Measurements from ENCODE around the gene TTC7B.

The TTC7B gene

GRCh38 chr14:90777358-90777757, 38.9 kb downstream of the TTC7B start:
- no peak for DNase-seq

DNA sequence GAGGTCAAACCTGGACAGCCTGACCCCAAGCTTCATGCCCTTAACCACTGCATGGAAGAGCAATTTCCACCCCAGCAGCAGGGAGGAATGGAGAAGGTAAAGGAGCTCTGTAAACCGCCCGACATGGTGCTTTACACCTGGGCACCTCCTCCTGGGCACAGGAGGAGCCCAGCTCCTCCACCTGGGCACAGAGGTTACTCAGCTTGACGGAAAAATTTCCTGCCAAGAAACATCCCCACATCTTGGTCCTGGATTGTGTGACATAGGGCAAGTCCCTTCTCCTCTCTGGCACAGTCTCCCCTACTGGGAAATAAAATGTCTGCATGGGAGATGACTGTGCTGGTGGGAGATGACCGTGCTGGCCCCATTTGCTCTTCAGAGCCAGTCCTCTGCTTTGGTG, 40.8 kb downstream of the TTC7B start:
- DNase-seq, result no peak

GRCh38 chr14:90774316-90774715, 41.9 kb downstream of the TTC7B start:
- no peak for DNase-seq

GRCh38 chr14:90773705-90774104, 42.5 kb downstream of the TTC7B start:
- no peak for DNase-seq

DNA sequence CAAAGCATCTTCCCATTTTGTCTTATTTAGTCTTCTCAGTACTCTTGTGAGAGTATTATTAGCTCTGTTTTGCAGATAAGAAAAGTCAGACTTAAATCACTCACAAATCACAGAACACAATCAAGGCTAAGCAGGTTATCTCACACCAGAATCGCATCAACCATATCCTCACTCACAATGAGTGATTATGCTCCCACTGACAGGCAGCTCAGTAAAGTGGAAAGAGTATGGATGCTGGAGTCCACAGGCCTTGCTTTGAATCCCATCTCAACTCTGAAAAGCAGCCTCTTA, 43.1 kb downstream of the TTC7B start:
- DNase-seq, result no peak

- no peak for DNase-seq
Measured at GRCh38 chr14:90767899-90768298, 48.3 kb downstream of the TTC7B start.

- DNase-seq, result no peak
Measured at GRCh38 chr14:90760591-90761316, 55.5 kb downstream of the TTC7B start.

DNA sequence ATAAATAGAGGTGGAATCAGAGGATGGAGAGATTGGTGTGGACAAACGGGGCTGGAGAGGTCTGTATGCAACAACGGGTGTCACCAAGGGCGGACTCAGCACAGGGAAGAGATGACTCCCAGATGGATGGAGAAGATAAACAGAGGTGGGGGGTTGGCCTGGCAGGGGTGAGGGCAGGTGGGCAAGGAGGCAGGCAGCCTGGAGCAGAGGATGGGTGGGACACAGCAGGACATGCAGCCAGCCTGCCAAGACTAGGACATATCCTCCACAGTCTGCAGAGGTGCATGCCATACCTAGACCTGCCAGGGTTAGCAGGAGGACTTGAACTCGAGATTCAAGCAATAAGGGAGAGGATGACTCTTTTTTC, 56.2 kb downstream of the TTC7B start:
- no peak for DNase-seq

DNA sequence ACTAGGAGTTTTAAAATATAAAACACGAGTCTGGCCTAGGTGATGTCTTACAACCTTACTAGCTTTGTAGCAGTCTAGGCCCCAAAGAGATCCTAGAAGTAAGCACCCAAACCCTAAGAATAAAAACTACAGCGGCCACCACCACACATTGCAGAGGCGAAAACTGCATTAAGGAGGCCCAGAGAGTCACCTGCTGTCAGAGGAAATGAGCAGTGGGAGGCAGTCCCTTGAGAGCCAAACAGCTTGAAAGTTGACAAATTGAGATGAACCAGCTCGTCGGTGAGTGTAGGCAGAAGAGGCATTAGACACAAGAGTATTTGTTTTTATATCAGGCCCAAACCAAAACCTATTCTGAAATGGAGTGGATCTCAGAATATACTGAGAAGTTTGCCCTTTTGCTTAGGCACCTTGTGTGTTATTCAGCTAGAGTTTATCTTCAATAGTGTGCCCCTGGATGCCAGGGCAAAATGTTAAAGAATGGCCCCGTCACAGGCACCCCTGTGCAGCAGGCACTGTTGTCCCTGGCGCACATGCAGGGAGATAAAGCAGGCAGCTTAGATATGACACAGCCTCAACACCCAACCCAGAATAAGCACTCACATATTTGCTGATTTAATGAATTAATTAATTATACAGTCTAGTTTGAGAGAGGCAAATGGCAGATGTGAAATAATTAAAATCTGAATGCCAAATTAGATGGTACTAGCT, 56.7 kb downstream of the TTC7B start:
- DNase-seq, result peak in 2 of 56 donors; percentile 31 to 37

GRCh38 chr14:90758959-90759358, 57.3 kb downstream of the TTC7B start:
- DNase-seq, result peak in 29 of 56 donors; percentile 6 to 71 (median 37)

GRCh38 chr14:90758028-90758889, 58.0 kb downstream of the TTC7B start:
- peak in 55 of 56 donors; percentile 40 to 93 (median 82) for DNase-seq

- peak in 40 of 56 donors; percentile 10 to 80 (median 51) for DNase-seq
Measured at GRCh38 chr14:90757452-90757851, 58.8 kb downstream of the TTC7B start.

- DNase-seq, result peak in 13 of 56 donors; percentile 8 to 51 (median 35)
Measured at GRCh38 chr14:90756755-90757345, 59.4 kb downstream of the TTC7B start.

DNA sequence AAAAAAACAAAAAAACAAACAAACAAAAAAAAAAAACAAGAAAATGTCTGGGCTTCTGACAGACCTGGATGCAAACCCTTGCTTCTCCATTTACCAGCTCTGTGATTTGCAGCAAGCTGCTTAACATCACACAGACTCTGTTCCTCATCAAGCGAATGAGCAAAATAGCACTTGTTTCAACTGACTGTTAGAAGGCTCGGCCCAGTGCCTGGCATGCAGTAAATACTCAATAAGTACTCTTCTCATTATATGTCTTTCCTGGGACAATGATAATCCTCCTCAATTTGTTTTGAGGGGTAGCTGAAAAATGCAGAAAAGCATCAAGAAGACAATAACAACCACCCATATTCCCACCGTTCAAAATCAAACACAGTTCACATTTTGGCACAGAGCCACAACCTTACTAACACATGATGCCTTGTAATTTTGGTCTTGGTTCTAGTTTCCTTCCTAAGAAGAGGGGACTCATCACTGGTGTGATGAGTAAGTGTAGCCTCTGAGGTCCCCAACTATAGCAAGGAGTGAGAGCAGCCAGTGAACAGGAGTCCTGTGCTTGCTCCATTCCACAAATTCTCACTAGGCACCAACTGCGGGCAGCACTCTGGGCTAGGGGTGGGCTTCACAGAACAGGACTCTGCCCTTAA, 60.4 kb downstream of the TTC7B start:
- peak in 1 of 56 donors; percentile 36 for DNase-seq

DNA sequence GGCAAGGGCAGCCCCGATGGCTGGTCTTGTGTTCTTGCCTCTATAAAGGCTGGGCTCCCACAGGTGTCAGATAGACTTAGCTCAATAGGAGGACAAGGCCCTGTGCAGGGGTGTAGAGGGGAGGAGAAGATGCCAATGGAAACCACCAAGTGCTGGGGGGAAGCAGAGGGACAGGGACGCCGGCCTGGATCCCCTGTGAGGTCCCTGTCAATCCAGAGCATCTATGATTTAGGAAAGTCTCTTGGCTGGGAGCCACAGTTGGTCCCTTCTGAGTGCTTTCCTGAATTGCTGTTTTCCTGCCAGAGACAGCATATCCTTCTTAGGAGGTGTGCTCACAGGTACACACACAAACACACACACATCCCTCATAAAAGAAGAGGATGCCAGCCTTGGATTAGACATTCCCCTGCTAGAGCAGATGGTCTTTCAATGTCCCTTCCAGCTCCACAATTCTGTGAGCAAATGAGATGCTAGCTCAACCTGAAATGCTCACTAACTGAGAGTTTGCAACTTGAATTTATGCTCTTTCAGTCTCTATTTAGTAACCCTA, 62.7 kb downstream of the TTC7B start:
- no peak for DNase-seq

GRCh38 chr14:90750701-90751100, 65.5 kb downstream of the TTC7B start:
- DNase-seq, result no peak

DNA sequence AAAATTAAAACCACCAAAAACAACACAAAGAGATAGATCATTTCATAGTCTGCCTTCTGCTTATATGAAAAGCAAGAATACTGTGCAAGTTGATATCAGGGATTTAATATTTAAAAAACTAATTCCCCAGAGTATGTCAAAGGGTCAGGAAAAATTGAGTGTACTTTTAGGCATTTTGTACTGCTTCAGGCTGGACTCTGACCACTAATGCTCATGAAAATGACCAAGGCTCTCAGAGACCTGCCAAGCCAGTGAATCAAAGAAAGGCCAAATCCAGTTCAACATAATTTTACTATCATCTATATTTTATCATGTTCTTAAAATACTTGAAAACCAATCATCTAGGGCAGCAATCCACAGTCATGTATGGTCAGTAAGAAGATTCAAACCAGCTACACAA, 66.0 kb downstream of the TTC7B start:
- DNase-seq, result no peak

DNA sequence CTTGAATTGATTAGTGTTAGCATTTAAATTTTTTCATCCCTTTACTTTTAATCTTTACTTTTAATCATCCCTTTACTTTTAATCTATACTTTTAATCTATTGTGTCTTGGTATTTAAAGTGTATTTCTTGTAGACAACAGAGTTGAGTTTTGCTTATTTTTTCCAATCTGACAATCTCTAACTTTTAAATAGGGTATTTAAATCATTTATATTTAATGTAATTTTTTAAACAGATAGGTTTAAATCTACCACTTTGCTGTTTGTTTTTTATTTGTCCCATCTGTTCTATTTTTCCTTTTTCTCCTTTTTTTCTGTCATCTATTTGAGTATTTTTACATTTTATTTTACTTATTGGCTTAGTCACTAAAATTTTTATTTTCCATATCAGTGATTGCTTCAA, 68.3 kb downstream of the TTC7B start:
- DNase-seq, result no peak

DNA sequence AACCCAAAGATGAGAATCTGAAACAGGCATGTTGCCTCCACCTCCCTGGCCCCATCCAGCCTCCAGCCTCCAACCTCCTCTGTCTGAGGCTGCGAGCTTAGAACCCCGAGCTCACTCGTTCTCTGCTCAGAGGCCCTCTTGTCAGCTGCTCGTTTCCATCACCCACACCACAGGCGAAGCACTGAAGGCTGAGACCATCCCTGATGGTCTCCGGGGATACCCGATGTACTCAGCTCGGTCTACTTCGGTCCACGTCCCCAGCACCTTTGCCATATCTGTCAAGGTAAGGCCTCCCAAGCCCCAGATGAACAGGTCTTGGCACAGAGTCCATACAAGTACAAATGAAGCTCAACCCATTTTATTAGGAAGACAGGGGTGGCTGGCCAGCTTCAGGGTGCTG, 72.4 kb downstream of the TTC7B start:
- no peak for DNase-seq

GRCh38 chr14:90743425-90743824, 72.8 kb downstream of the TTC7B start:
- DNase-seq, result no peak

- DNase-seq, result no peak
Measured at GRCh38 chr14:90742729-90743128, 73.5 kb downstream of the TTC7B start.

Data from amygdala (tissue), 56 donors.